Vagina (tissue), 2 donors: ENCODE data around the gene MB.

Experiments
- POLR2A ChIP-seq, 2 donors: fragments of 450-650 bp; IDR thresholded peaks; one replicate each; pipeline ENCODE4 v1.6.1; 2017; ENCODE audit warnings: antibody characterized with exemption in 2 of 2, mild to moderate bottlenecking in 2 of 2, moderate library complexity in 2 of 2
- POLR2AphosphoS5 ChIP-seq, 2 donors: sonication (generic); formaldehyde crosslinking; IDR thresholded peaks; one replicate each; pipeline ENCODE4 v1.9.0; 2017; ENCODE audit warnings: antibody characterized with exemption in 2 of 2, mild to moderate bottlenecking in 2 of 2, low read depth in 1 of 2; ENCODE audit not compliant: insufficient read depth in 1 of 2
- TF ChIP-seq, protein P1 (sequence below), 3 experiments: fragments of 450-650 bp in 2 of 3; fragments of 200-600 bp in 1 of 3; sonication (generic) in 1 of 3; IDR thresholded peaks; one replicate each; pipeline ENCODE4 v1.5.1; 2017 to 2019; ENCODE audit warnings: antibody characterized with exemption in 3 of 3, mild to moderate bottlenecking in 2 of 3, moderate library complexity in 2 of 3

DNA sequence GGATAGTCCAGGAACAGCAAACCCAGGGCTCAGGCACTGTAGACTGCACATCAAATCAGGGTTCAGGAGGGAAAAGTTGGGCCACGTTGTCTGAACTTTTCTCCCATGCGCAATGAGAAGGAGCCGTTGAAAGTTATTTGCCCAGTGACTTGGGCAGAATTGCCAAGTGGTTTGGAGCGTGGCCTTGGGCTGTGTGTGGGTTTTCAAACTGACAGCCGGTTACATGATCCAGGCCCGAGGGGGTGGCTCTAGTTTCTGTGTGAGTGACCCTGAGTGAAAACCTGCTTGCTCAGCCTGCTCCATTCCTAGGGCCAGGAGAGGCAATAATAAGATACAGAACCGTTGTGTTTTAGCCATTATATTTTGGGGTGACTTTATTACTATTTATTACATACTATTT, 20.3 kb downstream of the MB start:
- TF ChIP-seq, protein P1, sequence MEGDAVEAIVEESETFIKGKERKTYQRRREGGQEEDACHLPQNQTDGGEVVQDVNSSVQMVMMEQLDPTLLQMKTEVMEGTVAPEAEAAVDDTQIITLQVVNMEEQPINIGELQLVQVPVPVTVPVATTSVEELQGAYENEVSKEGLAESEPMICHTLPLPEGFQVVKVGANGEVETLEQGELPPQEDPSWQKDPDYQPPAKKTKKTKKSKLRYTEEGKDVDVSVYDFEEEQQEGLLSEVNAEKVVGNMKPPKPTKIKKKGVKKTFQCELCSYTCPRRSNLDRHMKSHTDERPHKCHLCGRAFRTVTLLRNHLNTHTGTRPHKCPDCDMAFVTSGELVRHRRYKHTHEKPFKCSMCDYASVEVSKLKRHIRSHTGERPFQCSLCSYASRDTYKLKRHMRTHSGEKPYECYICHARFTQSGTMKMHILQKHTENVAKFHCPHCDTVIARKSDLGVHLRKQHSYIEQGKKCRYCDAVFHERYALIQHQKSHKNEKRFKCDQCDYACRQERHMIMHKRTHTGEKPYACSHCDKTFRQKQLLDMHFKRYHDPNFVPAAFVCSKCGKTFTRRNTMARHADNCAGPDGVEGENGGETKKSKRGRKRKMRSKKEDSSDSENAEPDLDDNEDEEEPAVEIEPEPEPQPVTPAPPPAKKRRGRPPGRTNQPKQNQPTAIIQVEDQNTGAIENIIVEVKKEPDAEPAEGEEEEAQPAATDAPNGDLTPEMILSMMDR (IDR thresholded peaks at IDR 0.05), result no peak
- no peak for TF ChIP-seq POLR2AphosphoS5 (IDR thresholded peaks at IDR 0.05; ENCODE audit: insufficient read depth in 1 of 2, low read depth in 1 of 2)
- TF ChIP-seq POLR2A (IDR thresholded peaks at IDR 0.05), result no peak
